Smooth muscle cell (in vitro differentiated cells): Measurements from ENCODE around the gene EGLN2. TPM values are rescaled to one million over a fixed set of nuclear protein-coding genes. Genes with fewer than 3 reads are reported as not detected.
A peak's percentile ranks its signal among the peaks of the same experiment; 100 is the strongest.
"Not testable (repeated sequence)": the region's sequence is repeated elsewhere in the genome, so short reads cannot be mapped to it uniquely, and the experiment has no call there.

Experiments used
- DNase-seq: peaks from one replicate; lab custom pipeline; 2025; ENCODE audit not compliant: unreplicated experiment; lab: John Stamatoyannopoulos, UW
- H2AFZ ChIP-seq: fragments of 200-600 bp; sonication (generic); 2 replicates; pipeline ENCODE4 v1.6.0; 2016; ENCODE audit warnings: antibody characterized with exemption, low read depth, mild to moderate bottlenecking
- H3F3A ChIP-seq: fragments of 200-600 bp; sonication (generic); 2 replicates; pipeline ENCODE4 v1.6.0; 2017; ENCODE audit warnings: antibody characterized with exemption, low read depth
- H3K27ac ChIP-seq: fragments of 200-600 bp; sonication (generic); 2 replicates; pipeline ENCODE4 v1.5.1; 2016; ENCODE audit warnings: low read depth, mild to moderate bottlenecking
- H3K27me3 ChIP-seq: fragments of 200-600 bp; sonication (generic); 2 replicates; pipeline ENCODE4 v1.6.1; 2016; ENCODE audit warnings: low read depth, mild to moderate bottlenecking
- H3K36me3 ChIP-seq: fragments of 200-600 bp; sonication (generic); 2 replicates; pipeline ENCODE4 v1.5.1; 2016; ENCODE audit warnings: low read depth
- H3K4me1 ChIP-seq: fragments of 200-600 bp; sonication (generic); 2 replicates; pipeline ENCODE4 v1.5.1; 2016; ENCODE audit warnings: low read depth
- H3K4me2 ChIP-seq: fragments of 200-600 bp; sonication (generic); 2 replicates; pipeline ENCODE4 v1.6.0; 2016; ENCODE audit warnings: mild to moderate bottlenecking
- H3K4me3 ChIP-seq: fragments of 200-600 bp; sonication (generic); 2 replicates; pipeline ENCODE4 v1.5.1; 2016; ENCODE audit warnings: mild to moderate bottlenecking
- H3K79me2 ChIP-seq: fragments of 200-600 bp; sonication (generic); 2 replicates; pipeline ENCODE4 v1.6.0; 2016; ENCODE audit warnings: low read depth, mild to moderate bottlenecking
- H3K9ac ChIP-seq: fragments of 200-600 bp; sonication (generic); 2 replicates; pipeline ENCODE4 v1.6.0; 2016; ENCODE audit warnings: low read depth
- H3K9me3 ChIP-seq: fragments of 200-600 bp; sonication (generic); replicated peaks from 2 replicates; pipeline ENCODE4 v1.5.1; 2016; ENCODE audit warnings: low read depth
- H4K20me1 ChIP-seq: fragments of 200-600 bp; sonication (generic); 2 replicates; pipeline ENCODE4 v1.6.0; 2016; ENCODE audit warnings: low read depth
- WGBS: methylation state at CpG from one replicate; pipeline ENCODE4 v1.1.7; 2016; ENCODE audit warnings: low lambda C conversion rate; 5-methylcytosine and 5-hydroxymethylcytosine counted together
- polyA plus RNA-seq: library from polyadenylated mRNA; unstranded; fragments of >200 nt; fragmentation: Nextera tagmentation; extraction: Ambion mirVana; gene quantifications from 2 replicates; pipeline ENCODE4 v1.2.1, GENCODE V29; 2016
- total RNA-seq: library from RNA; depleted of rRNA; stranded (reverse); fragments of >200 nt; gene quantifications from 2 replicates; pipeline ENCODE4 v1.2.3, GENCODE V29; 2014
- TF ChIP-seq, protein P1 (sequence below): fragments of 200-600 bp; sonication (generic); IDR thresholded peaks from 2 replicates; pipeline ENCODE4 v1.5.1; 2017; ENCODE audit warnings: borderline replicate concordance, mild to moderate bottlenecking, antibody characterized with exemption; ENCODE audit not compliant: insufficient read depth, poor library complexity, severe bottlenecking

Gene EGLN2
- total and polyA plus RNA-seq, 2 experiments from 2014 or later, result 25.1 to 77.1 TPM

DNA sequence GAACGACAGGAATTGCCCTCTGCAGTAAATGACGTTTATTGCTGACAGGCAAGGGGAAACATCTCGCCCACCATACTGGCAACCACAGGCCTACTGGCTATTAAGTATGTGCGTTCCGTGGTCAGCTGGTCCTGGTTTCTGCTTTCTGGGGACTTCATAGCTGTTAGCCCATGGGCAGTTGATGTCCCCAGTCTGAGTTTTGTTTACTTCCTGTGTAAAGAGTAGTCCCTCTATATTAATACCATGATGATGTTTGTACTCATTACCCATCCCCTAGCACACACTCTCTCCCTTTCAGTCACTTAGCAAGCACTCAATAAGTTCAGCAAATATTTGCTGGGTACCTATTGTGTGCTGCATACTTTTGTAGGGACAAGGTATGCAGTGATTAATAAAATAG lies 30.1 kb upstream of the EGLN2 start:
- TF ChIP-seq, protein P1, sequence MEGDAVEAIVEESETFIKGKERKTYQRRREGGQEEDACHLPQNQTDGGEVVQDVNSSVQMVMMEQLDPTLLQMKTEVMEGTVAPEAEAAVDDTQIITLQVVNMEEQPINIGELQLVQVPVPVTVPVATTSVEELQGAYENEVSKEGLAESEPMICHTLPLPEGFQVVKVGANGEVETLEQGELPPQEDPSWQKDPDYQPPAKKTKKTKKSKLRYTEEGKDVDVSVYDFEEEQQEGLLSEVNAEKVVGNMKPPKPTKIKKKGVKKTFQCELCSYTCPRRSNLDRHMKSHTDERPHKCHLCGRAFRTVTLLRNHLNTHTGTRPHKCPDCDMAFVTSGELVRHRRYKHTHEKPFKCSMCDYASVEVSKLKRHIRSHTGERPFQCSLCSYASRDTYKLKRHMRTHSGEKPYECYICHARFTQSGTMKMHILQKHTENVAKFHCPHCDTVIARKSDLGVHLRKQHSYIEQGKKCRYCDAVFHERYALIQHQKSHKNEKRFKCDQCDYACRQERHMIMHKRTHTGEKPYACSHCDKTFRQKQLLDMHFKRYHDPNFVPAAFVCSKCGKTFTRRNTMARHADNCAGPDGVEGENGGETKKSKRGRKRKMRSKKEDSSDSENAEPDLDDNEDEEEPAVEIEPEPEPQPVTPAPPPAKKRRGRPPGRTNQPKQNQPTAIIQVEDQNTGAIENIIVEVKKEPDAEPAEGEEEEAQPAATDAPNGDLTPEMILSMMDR, result no peak
- Histone ChIP-seq H3K9me3 (no peaks in the 10 kb centered on the region), H3K4me1 (no peaks in the 10 kb centered on the region), H3K9ac (no peak overlapping the region), H2AFZ (no peak overlapping the region), H3K36me3 (peaks cover 5% of the 10 kb centered on the region), H3K79me2 (no peaks in the 10 kb centered on the region), H3K27me3 (no peaks in the 10 kb centered on the region), H3K4me2 (no peak overlapping the region), H3F3A (peaks cover 6% of the 10 kb centered on the region), H4K20me1 (no peaks in the 10 kb centered on the region), H3K27ac (no peak overlapping the region), H3K4me3 (no peak overlapping the region)
- WGBS, result 81% methylated on average over 5 of the region's 5 CpGs
- no peak for DNase-seq

DNA sequence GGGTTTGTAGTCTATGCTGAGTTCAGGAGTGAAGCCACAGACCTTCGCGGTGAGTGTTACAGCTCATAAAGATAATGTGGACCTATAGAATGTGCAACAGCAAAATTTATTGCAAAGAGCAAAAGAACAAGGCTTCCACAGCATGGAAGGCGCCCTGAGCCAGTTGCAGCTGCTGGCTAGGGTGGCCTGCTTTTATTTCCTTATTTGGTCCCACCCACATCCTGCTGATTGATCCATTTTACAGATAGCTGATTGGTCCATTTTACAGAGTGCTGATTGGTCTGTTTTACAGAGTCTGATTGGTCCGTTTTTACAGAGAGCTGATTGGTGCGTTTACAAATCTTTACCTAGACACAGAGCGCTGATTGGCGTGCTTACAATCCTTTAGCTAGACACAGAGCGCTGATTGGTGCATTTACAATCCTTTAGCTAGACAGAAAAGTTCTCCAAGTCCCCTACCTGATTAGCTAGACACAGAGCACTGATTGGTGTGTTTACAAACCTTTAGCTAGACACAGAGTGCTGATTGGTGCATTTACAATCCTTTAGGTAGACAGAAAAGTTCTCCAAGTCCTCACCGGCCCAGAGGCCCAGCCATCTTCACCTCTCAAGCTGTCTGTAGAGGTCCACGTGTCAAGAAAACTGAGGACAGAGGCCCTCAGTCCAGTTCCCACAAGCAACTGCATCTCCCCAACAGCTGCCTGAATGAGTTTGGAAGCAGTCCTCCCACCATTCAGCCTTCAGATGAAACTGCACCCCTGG lies 27.7 kb upstream of the EGLN2 start:
- not testable (repeated sequence) for H3K79me2 ChIP-seq, H2AFZ ChIP-seq, H3F3A ChIP-seq, H3K36me3 ChIP-seq, H3K27me3 ChIP-seq, DNase-seq, H3K27ac ChIP-seq, H4K20me1 ChIP-seq, H3K9ac ChIP-seq, H3K4me3 ChIP-seq, H3K9me3 ChIP-seq, H3K4me1 ChIP-seq, H3K4me2 ChIP-seq
- 77% methylated on average over 10 of the region's 10 CpGs for WGBS

DNA sequence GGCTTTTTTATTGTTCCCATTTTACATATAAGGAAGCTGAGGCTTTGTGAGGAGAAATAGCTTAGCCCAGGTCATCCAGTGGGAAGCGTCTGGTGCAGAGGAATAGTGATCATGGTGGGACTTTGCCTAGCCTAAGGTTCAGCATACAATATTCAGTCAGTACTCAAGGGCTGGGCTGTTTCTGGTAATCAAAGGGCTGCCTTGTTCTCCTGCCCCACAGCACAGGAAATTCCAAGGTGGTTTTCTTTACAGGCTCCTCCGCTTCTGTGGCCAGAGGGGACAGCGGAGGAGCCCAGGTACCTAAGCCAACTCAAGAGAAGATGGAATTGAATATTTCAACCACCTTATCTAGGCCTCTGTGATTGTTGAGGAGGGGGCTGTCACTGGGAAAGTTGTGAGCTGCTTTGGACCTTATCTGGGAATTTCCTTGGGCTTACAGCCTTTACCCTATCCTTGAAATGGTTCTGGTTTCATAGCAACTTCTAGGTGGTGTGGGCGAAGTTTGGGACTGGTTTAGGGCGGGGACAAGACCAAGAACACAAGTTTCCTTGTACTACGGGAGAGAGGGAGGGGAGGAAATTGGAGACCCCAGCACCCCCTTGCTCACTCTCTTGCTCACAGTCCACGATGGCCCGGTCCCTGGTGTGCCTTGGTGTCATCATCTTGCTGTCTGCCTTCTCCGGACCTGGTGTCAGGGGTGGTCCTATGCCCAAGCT lies 23.9 kb upstream of the EGLN2 start, which contains the start of gene MIA:
TSS of gene MIA (plus strand) at position 606 of the 716 bp plus-strand sequence. CDS start at position 628, 22 bp downstream.
- 52% methylated on average over 9 of the region's 9 CpGs for WGBS
- H3K27ac ChIP-seq, result no peak within 1 kb of the TSS
- DNase-seq, result no peak
- peak within 1 kb of the TSS; percentile 19 for H3K4me2 ChIP-seq
- no peaks in the 10 kb centered on the region for H3K36me3 ChIP-seq
- H3K4me1 ChIP-seq, result peaks cover 4% of the 10 kb centered on the region
- peaks cover 7% of the 10 kb centered on the region for H3F3A ChIP-seq
- H3K4me3 ChIP-seq, result no peak within 1 kb of the TSS
- no peak within 1 kb of the TSS for H2AFZ ChIP-seq
- H3K9me3 ChIP-seq, result no peaks in the 10 kb centered on the region
- TF ChIP-seq, protein P1, result no peak
- no peaks in the 10 kb centered on the region for H4K20me1 ChIP-seq
- no peak within 1 kb of the TSS for H3K9ac ChIP-seq
- no peaks in the 10 kb centered on the region for H3K79me2 ChIP-seq
- H3K27me3 ChIP-seq, result no peaks in the 10 kb centered on the region

DNA sequence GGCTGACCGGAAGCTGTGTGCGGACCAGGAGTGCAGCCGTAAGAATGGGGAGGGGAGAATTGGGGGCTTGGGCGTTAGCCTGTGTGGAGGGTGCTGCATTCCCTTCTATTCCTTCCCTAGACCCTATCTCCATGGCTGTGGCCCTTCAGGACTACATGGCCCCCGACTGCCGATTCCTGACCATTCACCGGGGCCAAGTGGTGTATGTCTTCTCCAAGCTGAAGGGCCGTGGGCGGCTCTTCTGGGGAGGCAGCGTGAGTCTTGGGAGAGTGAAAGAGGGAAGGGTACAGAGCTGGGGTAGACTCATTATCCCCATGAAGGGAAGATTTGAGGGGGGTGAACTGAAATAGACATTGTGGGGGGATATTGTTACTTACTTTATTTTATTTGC lies 23.4 kb upstream of the EGLN2 start:
- Histone ChIP-seq H2AFZ (no peak overlapping the region), H3K27ac (no peak overlapping the region)

More for the DNA sequence above, 23.4 kb upstream of the EGLN2 start:
- no peaks in the 10 kb centered on the region for H3K27me3 ChIP-seq
- no peaks in the 10 kb centered on the region for H3K9me3 ChIP-seq
- peaks cover 4% of the 10 kb centered on the region for H3K4me1 ChIP-seq
- H3K4me2 ChIP-seq, result no peak overlapping the region
- H3K4me3 ChIP-seq, result no peak overlapping the region
- no peak overlapping the region for H3K9ac ChIP-seq
- TF ChIP-seq, protein P1, result no peak
- WGBS, result 85% methylated on average over 10 of the region's 10 CpGs
- H4K20me1 ChIP-seq, result no peaks in the 10 kb centered on the region
- H3K79me2 ChIP-seq, result no peaks in the 10 kb centered on the region
- no peak for DNase-seq
- no peaks in the 10 kb centered on the region for H3K36me3 ChIP-seq
- H3F3A ChIP-seq, result peaks cover 7% of the 10 kb centered on the region
